ENCODE measurements around the gene C3orf52.

Gene C3orf52

DNA sequence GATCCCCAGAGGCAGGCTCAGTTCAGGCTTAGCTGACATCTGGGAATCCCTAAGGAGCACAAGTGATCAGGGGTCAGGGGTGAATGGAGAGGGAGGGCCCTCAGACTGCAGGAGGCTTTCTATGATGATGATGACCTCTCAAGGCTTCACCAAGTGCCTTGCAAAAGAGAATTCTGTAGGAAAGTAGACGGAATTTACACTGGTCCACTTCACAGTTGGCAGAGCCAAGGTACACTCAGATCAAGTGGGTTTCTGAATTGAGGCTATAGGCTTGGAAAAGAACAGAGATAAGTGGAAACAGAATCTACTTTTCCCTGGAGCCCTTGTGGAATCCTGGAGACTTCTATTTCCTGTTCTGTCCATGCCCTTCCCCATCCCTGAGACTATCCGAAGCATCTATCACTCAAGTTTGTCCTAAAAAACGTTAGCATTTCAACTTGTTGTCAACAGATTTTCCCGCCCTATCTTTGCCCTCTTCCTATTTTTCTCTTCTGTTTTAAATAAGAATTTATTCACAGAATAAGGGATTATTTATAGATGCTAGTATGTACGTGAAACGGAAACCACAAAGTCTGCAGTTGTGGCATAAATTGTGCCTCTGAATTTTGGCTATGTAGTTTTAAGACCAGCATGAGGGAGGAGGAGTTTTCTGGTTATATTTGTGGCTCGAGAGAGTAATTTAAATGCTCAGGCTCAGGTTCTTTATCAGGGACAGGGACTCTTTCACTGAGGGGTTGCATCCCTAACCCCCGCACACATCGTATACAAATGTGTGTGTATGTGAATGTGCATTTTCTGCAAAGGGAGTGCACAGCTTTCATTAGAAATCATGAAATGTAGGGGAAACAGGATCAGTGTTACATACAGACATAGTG, 34.0 kb downstream of the C3orf52 start:
- no peak for DNase-seq

GRCh38 chr3:112121577-112122547, 35.7 kb downstream of the C3orf52 start:
- no peak for DNase-seq

DNA sequence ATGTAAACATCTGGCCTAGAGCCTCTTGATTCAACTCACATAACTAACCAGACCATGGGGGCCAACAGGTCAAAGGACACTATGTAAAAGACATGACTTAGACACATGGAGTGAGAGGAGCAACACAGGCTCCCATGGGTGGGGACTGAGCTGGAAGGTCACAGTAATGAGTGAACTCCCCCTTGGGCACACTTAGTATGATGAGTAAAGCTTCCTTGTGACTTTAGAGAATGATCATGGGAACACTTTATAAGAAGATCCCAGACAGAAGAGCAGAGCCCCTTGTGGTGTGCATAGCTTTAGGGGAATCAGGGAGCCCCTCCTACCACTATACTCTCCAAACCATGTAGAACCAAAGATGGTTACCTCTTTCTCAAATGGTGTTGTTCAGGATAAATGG, 36.7 kb downstream of the C3orf52 start:
- no peak for DNase-seq

- DNase-seq, result no peak
Measured at GRCh38 chr3:112123548-112123947, 37.4 kb downstream of the C3orf52 start.

DNA sequence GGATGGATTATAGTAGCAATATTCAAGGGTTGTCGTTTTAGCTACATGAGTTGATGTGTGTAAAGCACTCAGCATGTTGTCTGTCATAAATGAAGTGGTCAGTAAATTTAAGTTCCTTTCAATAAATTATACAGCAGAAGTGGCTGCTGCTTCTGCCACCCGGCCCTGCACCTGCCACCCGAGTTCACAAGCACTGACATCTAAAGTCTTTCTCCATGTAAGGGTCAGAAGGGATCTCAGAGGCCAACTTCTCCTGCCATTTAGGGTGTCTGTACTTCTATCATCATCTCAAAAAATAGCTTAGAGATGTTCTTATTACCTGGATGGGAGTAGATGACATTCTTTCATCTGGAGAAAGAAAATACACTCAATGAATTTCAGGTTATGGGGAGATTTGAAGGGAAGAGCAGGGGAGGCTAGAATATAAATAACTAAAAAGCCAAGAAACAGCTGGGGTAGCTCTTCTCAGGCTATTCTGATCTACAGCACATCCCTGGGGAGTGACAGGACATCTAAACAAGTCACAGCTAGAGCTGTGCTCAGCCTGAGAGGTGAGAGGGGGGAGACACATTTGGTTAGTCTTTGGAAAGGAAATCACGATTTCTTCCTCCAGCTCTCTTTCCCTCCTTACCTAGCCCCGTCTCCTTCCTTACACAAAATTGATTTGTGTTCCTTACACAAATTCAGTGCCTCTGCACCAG, 38.9 kb downstream of the C3orf52 start:
- no peak for DNase-seq

- no peak for DNase-seq
Measured at GRCh38 chr3:112126511-112126911, 40.3 kb downstream of the C3orf52 start.

DNA sequence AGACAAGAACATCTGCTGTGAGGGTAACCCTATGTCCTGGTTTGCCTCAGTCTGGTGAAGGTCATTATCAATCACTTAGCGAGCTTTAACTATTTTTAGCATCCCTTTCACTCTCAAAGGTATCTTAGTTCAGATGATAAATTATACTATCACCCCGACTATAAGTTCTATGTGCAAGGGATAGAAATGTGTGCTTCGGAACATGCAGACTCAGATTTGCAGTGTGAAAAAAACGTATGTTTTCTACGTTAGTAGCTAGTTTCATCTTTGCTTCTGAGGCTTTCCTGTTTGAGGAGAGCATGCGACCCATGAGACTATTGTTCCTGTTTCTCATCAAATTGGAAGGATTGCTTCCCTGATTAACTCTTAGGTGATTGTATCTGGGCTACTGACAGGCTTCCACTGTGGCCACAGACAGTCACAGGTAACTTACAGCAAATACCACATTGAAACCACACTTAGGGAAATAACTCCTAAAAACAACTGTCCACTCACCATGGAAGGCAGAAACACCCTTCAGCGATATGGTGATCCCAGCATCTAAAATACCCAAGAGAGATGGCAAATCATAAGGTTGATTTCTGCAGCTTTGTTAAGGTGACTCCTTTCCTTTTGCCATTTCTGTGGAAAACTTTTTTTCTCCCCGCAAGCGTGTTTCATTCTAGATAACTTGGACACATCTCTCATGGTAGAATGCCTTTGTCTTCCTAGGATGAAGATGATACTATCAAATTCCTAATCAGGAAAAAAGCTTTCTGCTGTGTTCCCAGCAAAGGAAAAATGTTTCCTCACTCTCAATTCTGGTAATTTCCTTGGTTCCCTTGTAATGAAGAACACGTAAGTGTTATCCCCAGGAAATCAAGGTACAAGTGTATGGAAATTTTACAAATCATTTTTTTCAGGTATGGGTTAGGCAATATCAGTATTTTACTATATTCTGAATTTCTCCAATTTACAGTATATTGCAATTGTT, 41.6 kb downstream of the C3orf52 start:
- no peak for DNase-seq

DNA sequence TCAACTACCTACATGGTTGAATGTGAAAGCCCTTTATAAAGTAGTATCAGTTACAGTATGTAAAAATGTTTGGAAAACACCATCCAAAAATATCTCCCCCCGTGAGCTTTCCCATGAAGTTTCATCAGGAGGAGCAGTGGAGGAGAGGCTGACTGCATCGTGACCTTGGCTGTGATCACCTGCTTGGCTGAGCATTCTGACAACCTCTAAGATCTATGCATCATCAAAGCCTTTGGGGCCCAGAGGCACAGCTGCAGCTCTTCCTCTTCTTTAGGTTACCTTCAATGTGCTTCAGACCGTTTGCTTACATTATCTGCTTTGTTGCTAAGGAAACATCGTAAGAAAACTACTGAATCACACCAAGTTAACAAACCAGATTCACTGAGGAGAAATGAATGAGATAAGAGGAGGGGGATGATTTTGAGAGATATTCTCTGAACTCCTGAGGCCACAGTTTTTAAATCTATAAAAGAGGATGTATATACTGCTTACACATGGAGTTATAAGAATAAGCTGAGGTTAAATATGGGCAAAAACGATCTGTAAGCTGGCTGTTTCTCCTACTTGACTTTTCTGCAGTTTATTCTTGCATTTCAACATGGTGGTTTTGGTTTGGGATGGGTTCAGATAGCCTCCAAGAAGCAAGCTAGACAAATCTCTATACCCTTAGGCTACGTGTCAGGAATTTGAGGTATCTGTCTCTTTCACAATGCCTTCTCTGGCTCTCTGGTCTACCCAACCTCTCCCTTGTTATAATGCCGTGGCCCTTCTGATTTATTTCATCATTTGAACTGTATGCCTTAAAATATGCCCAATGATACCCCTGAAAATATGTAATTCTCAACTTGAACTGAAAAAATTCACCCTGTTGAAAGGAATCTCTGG, 42.9 kb downstream of the C3orf52 start:
- DNase-seq, result no peak

GRCh38 chr3:112129925-112130637, 43.9 kb downstream of the C3orf52 start:
- no peak for DNase-seq

DNA sequence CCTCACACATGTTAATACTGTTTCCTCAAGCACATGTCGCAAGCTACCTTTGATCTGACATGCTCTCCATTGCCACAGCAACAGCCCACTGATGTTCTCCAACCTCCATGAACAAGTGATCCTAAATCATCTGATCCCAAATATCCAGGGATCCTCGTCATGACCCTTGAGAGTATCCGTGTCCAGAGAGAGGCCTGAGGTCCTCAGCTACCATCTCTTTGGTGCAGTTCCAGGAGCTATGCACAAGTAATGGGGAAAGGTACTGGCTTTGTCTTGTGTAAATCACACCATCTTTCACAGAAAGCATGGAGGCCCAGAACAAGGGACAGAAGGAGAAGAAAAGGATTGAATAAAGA, 44.4 kb downstream of the C3orf52 start:
- no peak for DNase-seq

DNA sequence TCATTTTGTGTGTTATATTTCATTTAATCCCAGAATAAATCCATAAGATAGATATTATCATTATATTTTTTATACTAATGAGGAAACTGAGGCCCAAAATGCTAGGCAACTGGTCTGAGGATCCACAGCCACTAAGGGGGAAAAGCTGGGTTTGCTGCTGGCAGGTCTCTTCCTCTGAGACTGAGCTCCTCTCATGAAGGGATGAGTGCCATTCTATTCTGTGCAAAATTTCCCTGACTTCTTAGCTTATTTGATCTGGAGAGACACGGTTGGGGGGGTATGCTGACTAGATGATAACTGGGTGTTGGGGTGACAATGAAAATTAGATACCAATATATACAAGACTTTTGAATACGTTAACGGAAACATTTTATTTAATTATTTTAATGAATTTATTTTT, 44.9 kb downstream of the C3orf52 start:
- no peak for DNase-seq

- no peak for DNase-seq
Measured at GRCh38 chr3:112132088-112132487, 45.9 kb downstream of the C3orf52 start.

DNA sequence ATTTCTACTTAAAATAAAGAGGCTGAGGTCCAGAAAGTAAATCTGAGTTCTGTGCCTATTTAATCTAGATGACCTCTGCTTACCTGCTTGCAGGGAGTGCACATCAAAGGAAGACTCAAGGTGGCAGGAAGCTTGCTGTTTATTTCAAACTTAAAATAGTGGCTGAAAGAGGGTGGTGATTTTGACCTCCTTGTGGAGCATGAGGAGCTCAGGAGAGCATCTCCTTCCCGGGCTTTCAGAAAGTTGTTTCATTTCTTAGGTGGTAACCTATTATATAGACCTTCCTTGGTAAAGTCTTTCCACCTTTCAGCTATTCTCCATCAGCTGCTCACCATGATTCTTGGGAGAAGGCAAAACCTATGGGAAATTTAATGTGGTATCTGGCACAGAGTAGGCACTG, 46.4 kb downstream of the C3orf52 start:
- DNase-seq, result no peak

- peak; percentile 50 for DNase-seq
Measured at GRCh38 chr3:112132975-112133448, 46.8 kb downstream of the C3orf52 start, which contains the start of gene GCSAM. Gene GCSAM, minus strand, starts transcription at chr3:112133248. Its CDS starts 128 bp downstream, at chr3:112133120.

DNA sequence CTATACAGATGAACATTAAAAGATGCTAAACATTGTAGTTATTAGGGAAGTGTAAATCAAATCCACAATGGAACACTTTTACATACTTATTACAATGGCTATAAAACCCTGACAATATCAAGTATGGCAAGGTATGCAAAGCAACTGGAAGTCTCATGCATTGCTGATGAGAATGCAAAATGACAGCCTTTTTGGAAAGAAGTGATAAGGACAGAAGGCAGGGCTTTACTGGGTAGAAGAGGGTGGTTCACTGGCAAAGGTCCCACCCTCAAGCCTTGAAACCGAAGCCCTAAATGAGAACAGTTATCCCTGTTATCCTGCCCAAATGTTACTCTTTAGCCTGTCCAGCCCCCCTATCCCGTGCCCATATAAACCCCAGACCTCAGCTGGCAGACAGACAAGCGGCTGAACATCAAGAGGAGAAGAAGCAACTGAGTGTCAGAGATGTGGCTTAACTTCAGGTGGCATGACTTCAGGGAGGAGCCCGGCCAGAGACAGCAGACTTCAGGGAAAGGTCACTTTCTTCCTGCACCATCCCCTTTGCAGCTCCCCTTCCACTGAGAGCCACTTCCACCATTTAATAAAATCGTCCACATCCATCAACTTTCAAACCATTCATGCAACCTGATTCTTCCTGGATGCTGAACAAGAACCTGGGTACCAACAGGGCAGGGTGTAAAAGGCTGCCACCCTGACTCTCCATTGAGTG, 47.6 kb downstream of the C3orf52 start:
- no peak for DNase-seq

DNA sequence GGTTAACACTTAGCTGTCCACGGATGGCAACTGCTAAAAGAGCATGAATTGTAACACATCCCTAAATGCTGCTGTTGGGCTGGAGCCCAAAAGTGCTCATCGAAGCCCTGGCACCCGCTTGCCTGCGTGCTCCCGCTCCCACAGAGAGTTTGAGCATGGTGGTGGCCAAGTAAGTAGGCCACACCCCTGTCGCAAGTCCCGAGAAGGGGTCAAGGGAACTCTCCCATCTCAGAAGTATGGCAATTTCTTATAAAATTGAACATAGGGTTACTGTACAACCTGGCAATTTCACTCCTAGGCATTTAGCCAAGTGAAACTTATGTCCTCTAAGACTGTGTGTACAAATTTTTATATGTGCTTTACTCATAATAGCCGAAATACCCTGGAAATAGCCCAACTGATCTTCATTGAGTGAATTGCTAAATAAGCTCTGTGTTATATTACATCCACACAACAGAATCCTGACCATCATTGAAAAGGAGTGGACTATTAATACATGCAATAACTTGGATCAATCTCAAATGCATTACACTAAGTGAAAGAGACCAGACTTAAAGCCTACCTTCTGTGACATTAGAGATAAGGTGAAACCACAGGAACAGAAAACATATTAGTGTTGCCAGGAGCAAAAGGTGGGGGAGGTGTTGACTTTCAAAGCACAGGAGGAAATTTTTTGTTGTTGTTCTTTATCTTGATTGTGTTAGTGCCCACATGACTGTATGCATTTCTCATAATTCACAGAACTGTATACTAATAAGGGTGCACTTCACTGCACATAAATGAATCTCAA, 48.3 kb downstream of the C3orf52 start:
- DNase-seq, result no peak

DNA sequence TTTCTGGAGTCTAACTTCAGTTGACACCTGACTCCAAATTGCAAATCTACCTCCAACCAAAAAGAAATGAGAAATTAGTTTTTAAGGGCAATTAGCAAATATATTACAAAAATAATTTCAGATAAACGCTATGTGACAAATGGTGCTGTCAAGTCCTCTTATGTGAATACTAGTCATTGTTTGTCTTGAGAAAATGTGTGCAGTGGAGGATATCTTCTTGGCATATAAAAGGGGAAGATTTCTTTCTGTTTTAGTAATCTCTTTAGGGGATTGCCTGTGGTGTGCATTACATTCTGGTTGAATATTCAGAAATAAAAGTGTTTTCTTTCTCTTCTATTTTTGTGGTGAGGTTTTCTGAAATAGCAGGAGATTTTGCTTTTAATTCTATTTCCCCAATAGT, 49.9 kb downstream of the C3orf52 start:
- DNase-seq, result no peak

GRCh38 chr3:112136959-112137693, 50.9 kb downstream of the C3orf52 start:
- peak; percentile 66 for DNase-seq

All from NCI-H1436 (cell line).